ENCODE results near the gene CEBPB. TPM values are rescaled to one million over a fixed set of nuclear protein-coding genes. Genes with fewer than 3 reads are reported as not detected.

Gene CEBPB
- total RNA-seq (100 to 1,000 TPM in 5 of 7 donors, 10 to 100 TPM in 2; 84.1 to 296 (median 153) TPM), polyA plus RNA-seq (10 to 100 TPM; 15.7 to 19.2 TPM)
- long read RNA-seq, donor 1, partial matches to known transcripts, result 0 of 3 reads
- long read RNA-seq, donor 1, other reads (novel, unspliced or antisense), result 0 of 3 reads
- long read RNA-seq, donor 2, transcript CEBPB-201 (1 exons, 1,956 nt), result major isoform, 18 of 18 reads
- long read RNA-seq, donor 2, partial matches to known transcripts, result 0 of 18 reads
- long read RNA-seq, donor 2, other reads (novel, unspliced or antisense), result 0 of 18 reads
- long read RNA-seq, donor 3, transcript CEBPB-201 (1 exons, 1,956 nt), result major isoform, 303 of 313 reads
- long read RNA-seq, donor 3, partial matches to known transcripts, result 0 of 313 reads
- long read RNA-seq, donor 3, other reads (novel, unspliced or antisense), result 10 of 313 reads

DNA sequence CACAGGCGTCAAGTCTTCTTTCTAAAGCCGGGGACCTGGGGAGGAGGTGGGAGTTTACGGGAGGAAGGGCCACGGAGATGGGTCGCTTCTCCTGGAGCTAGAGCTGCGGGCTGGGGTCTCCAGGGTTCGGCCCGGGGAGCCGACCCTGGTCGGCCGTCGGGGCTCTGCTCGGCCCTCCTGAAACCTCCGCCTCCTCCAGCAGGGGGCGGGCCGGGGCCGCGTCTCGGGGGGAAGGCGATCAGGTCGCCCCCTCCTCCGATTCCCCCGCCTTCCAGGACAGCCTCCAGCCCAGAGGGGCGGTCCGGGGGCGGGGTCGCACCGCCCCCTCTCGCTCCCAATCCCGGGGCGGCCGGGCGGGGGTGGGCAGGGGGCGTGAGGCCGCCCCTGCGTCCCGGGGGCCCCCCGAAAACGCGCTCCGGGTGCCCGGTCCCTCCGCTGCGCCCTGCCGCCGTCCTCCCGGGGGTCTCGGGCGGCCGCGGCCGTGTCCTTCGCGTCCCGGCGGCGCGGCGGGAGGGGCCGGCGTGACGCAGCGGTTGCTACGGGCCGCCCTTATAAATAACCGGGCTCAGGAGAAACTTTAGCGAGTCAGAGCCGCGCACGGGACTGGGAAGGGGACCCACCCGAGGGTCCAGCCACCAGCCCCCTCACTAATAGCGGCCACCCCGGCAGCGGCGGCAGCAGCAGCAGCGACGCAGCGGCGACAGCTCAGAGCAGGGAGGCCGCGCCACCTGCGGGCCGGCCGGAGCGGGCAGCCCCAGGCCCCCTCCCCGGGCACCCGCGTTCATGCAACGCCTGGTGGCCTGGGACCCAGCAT lies at the start of gene CEBPB:
Gene CEBPB (plus strand): TSS at position 580 of the 814 bp plus-strand sequence. CDS start 204 bp downstream, at position 784.
- H3K4me3 ChIP-seq, result peak within 1 kb of the TSS; percentile 74
- peak within 1 kb of the TSS; percentile 91 to 98 for H3K27ac ChIP-seq
- no peaks in the 10 kb centered on the region for H3K27me3 ChIP-seq
- WGBS, 3 donors, result 1 to 2% (median 1%) methylated on average over 30 to 89 of the region's 89 CpGs
- peaks cover 11% of the 10 kb centered on the region for H3K4me1 ChIP-seq (ENCODE audit: insufficient read depth)
- peak; percentile 93 to 96 (median 95) for DNase-seq
- intact Hi-C loops (cut with DNase I), result loop anchor here (2.0 to 10.0 kb wide), 7 partner anchors 94 to 270 kb away; no protein-coding TSS in a partner anchor
- H3K36me3 ChIP-seq, result no peaks in the 10 kb centered on the region
- no peaks in the 10 kb centered on the region for H3K9me3 ChIP-seq
- TF ChIP-seq, protein P1, sequence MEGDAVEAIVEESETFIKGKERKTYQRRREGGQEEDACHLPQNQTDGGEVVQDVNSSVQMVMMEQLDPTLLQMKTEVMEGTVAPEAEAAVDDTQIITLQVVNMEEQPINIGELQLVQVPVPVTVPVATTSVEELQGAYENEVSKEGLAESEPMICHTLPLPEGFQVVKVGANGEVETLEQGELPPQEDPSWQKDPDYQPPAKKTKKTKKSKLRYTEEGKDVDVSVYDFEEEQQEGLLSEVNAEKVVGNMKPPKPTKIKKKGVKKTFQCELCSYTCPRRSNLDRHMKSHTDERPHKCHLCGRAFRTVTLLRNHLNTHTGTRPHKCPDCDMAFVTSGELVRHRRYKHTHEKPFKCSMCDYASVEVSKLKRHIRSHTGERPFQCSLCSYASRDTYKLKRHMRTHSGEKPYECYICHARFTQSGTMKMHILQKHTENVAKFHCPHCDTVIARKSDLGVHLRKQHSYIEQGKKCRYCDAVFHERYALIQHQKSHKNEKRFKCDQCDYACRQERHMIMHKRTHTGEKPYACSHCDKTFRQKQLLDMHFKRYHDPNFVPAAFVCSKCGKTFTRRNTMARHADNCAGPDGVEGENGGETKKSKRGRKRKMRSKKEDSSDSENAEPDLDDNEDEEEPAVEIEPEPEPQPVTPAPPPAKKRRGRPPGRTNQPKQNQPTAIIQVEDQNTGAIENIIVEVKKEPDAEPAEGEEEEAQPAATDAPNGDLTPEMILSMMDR (IDR thresholded peaks at IDR 0.05), result peak; percentile 72 to 96 (median 84)
- peak; percentile 99 for TF ChIP-seq POLR2A (IDR thresholded peaks at IDR 0.05)
- TF ChIP-seq EP300 (IDR thresholded peaks at IDR 0.05), result peak; percentile 16

DNA sequence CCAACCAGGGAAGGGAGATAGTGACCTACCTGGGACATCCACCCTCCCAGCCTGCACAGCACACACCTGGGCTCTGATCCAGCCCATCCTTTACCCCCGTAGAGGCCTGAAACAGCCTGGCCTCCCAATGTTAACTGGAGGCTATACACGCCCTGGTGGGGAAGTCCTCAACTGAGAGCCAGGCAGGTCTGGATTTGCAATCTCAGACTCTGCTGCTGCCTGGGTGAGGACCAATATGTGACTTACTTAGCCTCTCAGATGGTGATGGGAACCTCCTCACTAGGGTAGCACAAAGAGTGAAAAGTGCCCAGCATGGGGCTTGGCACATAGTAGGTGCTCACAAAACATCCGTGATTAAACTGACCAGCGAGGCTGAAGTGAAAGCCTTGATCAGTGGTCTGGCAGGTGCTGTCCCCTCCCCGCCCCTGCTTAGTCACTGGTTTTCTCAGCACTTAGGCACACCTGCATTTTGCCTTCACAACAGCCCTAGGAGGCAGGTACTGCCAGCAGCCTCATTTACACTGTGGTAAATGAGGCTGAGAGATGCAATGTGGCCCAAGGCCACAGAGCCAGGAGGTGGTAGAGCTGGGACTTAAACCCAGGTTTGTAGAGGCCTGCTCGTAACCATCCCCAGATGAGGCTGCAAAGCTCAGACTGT lies 49.5 kb upstream of the CEBPB start:
- peak overlapping the region in 1 of 2 donors; percentile 19 for H3K27ac ChIP-seq
- H3K4me1 ChIP-seq (ENCODE audit: insufficient read depth), result peaks cover 10% of the 10 kb centered on the region
- H3K4me3 ChIP-seq, result no peak overlapping the region
- no peak for DNase-seq
- WGBS, 3 donors, result 84 to 91% (median 90%) methylated on average over 6 of the region's 6 CpGs
- no peaks in the 10 kb centered on the region for H3K36me3 ChIP-seq
- no peaks in the 10 kb centered on the region for H3K27me3 ChIP-seq
- no peaks in the 10 kb centered on the region for H3K9me3 ChIP-seq
- TF ChIP-seq EP300 (IDR thresholded peaks at IDR 0.05) (no peak), POLR2A (IDR thresholded peaks at IDR 0.05) (no peak)
- TF ChIP-seq, protein P1 (IDR thresholded peaks at IDR 0.05), result no peak
- intact Hi-C loops (cut with DNase I), result no loop called here

DNA sequence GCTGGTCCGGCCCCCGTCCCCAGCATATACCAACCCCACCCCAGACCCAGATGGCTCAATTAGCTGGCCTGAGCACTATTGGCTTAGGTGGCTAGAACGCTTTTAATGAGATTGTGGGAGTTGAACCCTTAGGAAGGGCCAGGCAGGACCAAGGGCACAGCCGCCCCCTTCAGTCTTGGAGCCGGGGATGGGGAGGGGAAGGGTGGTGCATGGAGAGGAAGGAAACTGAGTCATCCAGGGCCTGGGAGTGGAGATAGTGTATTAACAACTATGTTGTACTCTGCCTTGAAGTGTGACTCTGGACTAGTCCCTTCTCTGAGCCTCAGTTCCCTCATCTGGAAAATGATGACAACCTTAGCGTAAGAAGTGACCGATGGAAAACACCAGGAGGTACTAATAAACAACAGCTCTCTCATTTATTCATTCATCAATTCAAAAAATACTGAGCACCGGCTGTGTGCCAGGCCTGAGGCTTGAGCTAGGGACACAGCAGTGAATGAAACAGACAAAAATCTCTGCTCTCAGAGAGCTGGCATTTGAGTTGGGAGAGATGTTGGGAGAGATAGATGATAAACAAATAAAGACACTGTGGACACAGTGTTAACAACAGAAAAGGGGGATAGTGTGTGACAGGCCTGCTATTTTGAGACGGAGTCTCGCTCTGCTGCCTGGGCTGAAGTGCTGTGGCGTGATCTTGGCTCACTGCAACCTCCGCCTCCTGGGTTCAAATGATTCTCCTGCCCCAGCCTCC lies 48.6 kb upstream of the CEBPB start:
- no peak overlapping the region for H3K27ac ChIP-seq
- intact Hi-C loops (cut with DNase I), result no loop called here

More for the DNA sequence above, 48.6 kb upstream of the CEBPB start:
- no peaks in the 10 kb centered on the region for H3K27me3 ChIP-seq
- H3K9me3 ChIP-seq, result no peaks in the 10 kb centered on the region
- DNase-seq, result no peak
- H3K36me3 ChIP-seq, result no peaks in the 10 kb centered on the region
- H3K4me3 ChIP-seq, result no peak overlapping the region
- peaks cover 10% of the 10 kb centered on the region for H3K4me1 ChIP-seq (ENCODE audit: insufficient read depth)
- TF ChIP-seq POLR2A (IDR thresholded peaks at IDR 0.05), result no peak
- TF ChIP-seq EP300 (IDR thresholded peaks at IDR 0.05), result no peak
- TF ChIP-seq, protein P1 (IDR thresholded peaks at IDR 0.05), result no peak
- 87 to 95% (median 93%) methylated on average over 12 of the region's 12 CpGs for WGBS, 3 donors
